ENCODE data around the gene MTMR10.

- no peak for TF ChIP-seq CTCF (IDR thresholded peaks at IDR 0.05 in 4 of 5, conservative IDR thresholded peaks at IDR 0.05 in 1 of 5)
- no peak for TF ChIP-seq POLR2A (IDR thresholded peaks at IDR 0.05)
Measured at GRCh38 chr15:30930422-30930821, 61.0 kb downstream of the MTMR10 start.

All from gastrocnemius medialis (tissue), 4 donors.